ENCODE data around the gene DLD. TPM values are rescaled to one million over a fixed set of nuclear protein-coding genes. Genes with fewer than 3 reads are reported as not detected.

DLD gene
- total and polyA plus RNA-seq, 9 of the 15 experiments (the other 6 are each of a cell fraction or from before 2014, with no cell fraction given): 130 to 639 (median 247) TPM

DNA sequence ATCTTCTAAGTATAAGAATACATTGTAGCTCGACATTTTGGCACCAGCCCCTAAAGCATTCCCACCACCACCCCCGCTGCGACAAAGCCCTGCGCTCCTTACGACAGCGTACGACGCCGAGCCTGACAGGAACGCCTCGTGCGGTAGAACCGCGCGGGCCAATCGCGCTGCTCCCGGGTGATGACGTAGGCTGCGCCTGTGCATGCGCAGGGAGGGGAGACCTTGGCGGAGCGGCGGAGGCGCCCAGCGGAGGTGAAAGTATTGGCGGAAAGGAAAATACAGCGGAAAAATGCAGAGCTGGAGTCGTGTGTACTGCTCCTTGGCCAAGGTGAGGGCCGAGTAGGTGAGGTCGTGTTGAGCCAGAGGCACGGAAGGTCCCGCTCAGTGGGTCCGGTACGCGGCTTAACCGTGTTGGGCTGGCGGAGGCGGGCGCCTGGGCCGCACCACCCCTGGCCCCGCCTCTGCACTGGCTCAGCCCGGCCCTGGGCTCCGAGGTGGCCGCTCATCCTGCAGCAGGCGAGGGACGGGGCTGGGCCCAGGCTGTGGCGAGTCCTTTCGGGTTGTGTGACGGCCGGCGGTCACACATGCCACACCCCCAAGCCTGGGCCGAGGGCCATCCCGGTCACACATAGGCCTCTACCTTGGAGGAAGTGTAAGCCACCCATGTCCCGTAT lies at the start of gene DLD (continued):
- TF ChIP-seq STAT5B (CRISPR knock-in tag; IDR thresholded peaks at IDR 0.05): no peak
- peak; percentile 87; the same call in 1 of the 2 replicates for TF ChIP-seq PML (IDR thresholded peaks at IDR 0.05; ENCODE audit: low read length)
- no peak for TF ChIP-seq ZNF79 (CRISPR knock-in tag; IDR thresholded peaks at IDR 0.05; ENCODE audit: low read depth)
- TF ChIP-seq HNRNPL (IDR thresholded peaks at IDR 0.05; ENCODE audit: low read depth, low read length): 0 out of 2 replicates have a peak, but pooled peaks have one; percentile 30
- TF ChIP-seq FIP1L1 (IDR thresholded peaks at IDR 0.05; ENCODE audit: low read depth, low read length, poor library complexity, severe bottlenecking): peak; percentile 94
- no peak; the same call in 1 of the 2 replicates for TF ChIP-seq CEBPG (CRISPR knock-in tag; IDR thresholded peaks at IDR 0.05)
- no peak for TF ChIP-seq CEBPG (tag; conservative IDR thresholded peaks at IDR 0.05 in 1 of 2, IDR thresholded peaks at IDR 0.05 in 1 of 2)
- peak; percentile 89 for TF ChIP-seq ZNF24 (IDR thresholded peaks at IDR 0.05)
- no peak for TF ChIP-seq MCM7 (IDR thresholded peaks at IDR 0.05)
- TF ChIP-seq ZBTB49 (CRISPR knock-in tag; IDR thresholded peaks at IDR 0.05; ENCODE audit: borderline replicate concordance): no peak
- TF ChIP-seq, protein P1, sequence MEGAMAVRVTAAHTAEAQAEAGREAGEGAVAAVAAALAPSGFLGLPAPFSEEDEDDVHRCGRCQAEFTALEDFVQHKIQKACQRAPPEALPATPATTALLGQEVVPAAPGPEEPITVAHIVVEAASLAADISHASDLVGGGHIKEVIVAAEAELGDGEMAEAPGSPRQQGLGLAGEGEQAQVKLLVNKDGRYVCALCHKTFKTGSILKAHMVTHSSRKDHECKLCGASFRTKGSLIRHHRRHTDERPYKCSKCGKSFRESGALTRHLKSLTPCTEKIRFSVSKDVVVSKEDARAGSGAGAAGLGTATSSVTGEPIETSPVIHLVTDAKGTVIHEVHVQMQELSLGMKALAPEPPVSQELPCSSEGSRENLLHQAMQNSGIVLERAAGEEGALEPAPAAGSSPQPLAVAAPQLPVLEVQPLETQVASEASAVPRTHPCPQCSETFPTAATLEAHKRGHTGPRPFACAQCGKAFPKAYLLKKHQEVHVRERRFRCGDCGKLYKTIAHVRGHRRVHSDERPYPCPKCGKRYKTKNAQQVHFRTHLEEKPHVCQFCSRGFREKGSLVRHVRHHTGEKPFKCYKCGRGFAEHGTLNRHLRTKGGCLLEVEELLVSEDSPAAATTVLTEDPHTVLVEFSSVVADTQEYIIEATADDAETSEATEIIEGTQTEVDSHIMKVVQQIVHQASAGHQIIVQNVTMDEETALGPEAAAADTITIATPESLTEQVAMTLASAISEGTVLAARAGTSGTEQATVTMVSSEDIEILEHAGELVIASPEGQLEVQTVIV (CRISPR knock-in tag; IDR thresholded peaks at IDR 0.05; ENCODE audit: borderline replicate concordance): peak; percentile 95
- TF ChIP-seq ZNF766 (CRISPR knock-in tag; conservative IDR thresholded peaks at IDR 0.05): no peak; the same call in 1 of the 2 replicates
- TF ChIP-seq SREBF2 (CRISPR knock-in tag; IDR thresholded peaks at IDR 0.05): no peak
- TF ChIP-seq ETV1 (tag; conservative IDR thresholded peaks at IDR 0.05; ENCODE audit: low read depth): peak; percentile 47
- no peak; the same call in 1 of the 2 replicates for TF ChIP-seq ATF1 (CRISPR knock-in tag; IDR thresholded peaks at IDR 0.05)
- peak; percentile 99 for TF ChIP-seq ATF1 (tag; IDR thresholded peaks at IDR 0.05)
- TF ChIP-seq ZNF57 (CRISPR knock-in tag; IDR thresholded peaks at IDR 0.05): no peak
- TF ChIP-seq, protein P2, sequence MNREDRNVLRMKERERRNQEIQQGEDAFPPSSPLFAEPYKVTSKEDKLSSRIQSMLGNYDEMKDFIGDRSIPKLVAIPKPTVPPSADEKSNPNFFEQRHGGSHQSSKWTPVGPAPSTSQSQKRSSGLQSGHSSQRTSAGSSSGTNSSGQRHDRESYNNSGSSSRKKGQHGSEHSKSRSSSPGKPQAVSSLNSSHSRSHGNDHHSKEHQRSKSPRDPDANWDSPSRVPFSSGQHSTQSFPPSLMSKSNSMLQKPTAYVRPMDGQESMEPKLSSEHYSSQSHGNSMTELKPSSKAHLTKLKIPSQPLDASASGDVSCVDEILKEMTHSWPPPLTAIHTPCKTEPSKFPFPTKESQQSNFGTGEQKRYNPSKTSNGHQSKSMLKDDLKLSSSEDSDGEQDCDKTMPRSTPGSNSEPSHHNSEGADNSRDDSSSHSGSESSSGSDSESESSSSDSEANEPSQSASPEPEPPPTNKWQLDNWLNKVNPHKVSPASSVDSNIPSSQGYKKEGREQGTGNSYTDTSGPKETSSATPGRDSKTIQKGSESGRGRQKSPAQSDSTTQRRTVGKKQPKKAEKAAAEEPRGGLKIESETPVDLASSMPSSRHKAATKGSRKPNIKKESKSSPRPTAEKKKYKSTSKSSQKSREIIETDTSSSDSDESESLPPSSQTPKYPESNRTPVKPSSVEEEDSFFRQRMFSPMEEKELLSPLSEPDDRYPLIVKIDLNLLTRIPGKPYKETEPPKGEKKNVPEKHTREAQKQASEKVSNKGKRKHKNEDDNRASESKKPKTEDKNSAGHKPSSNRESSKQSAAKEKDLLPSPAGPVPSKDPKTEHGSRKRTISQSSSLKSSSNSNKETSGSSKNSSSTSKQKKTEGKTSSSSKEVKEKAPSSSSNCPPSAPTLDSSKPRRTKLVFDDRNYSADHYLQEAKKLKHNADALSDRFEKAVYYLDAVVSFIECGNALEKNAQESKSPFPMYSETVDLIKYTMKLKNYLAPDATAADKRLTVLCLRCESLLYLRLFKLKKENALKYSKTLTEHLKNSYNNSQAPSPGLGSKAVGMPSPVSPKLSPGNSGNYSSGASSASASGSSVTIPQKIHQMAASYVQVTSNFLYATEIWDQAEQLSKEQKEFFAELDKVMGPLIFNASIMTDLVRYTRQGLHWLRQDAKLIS (CRISPR knock-in tag; IDR thresholded peaks at IDR 0.05): peak; percentile 94
